CD8-positive, alpha-beta memory T cell (primary cell): Measurements from ENCODE around the gene REC8. TPM values are rescaled to one million over a fixed set of nuclear protein-coding genes. Genes with fewer than 3 reads are reported as not detected.

ENCODE experiments used
- CTCF ChIA-PET: fragments of 350-600 bp; sonication (Branson Sonifier 250); formaldehyde crosslinking; loops from one replicate; lab custom pipeline; 2021; ENCODE audit warnings: antibody characterized with exemption; lab: Charles Lee
- POLR2A ChIA-PET: fragments of 350-600 bp; sonication (Branson Sonifier 250); formaldehyde crosslinking; loops from one replicate; lab custom pipeline; 2021; ENCODE audit warnings: antibody characterized with exemption; lab: Charles Lee
- DNase-seq, 5 donors: peaks; one replicate each; pipeline versions ENCODE4 v3.0.0 to v3.0.0-alpha.2; 2020 to 2022; ENCODE audit warnings: mixed read lengths in 1 of 5
- H3K27ac ChIP-seq: one replicate; pipeline ENCODE4 v1.7.0; 2013; ENCODE audit warnings: low read depth, mild to moderate bottlenecking, low read length, moderate library complexity
- H3K27me3 ChIP-seq: 2 replicates; pipeline ENCODE4 v1.7.0; 2013; ENCODE audit warnings: low read length, mild to moderate bottlenecking; ENCODE audit not compliant: insufficient read depth, poor library complexity, severe bottlenecking
- H3K36me3 ChIP-seq: 2 replicates; pipeline ENCODE4 v1.7.0; 2013; ENCODE audit warnings: mild to moderate bottlenecking, low read length, moderate library complexity; ENCODE audit not compliant: insufficient read depth
- H3K4me1 ChIP-seq: 2 replicates; pipeline ENCODE4 v1.7.0; 2013; ENCODE audit warnings: mild to moderate bottlenecking, low read length, moderate library complexity; ENCODE audit not compliant: insufficient read depth
- H3K4me3 ChIP-seq: 2 replicates; pipeline ENCODE4 v1.7.0; 2013; ENCODE audit warnings: mild to moderate bottlenecking, low read length
- H3K9me3 ChIP-seq: 2 replicates; pipeline ENCODE4 v1.7.0; 2013; ENCODE audit warnings: mild to moderate bottlenecking, low read length
- H3K27ac Mint-ChIP-seq, 8 donors: one replicate each; pipeline ENCODE4 v1.8.0; 2020 to 2021; ENCODE audit warnings: mixed read lengths in 8 of 8, mild to moderate bottlenecking in 6 of 8, inconsistent platforms in 3 of 8, moderate library complexity in 3 of 8
- H3K27me3 Mint-ChIP-seq, 2 donors: one replicate each; pipeline ENCODE4 v1.8.0; 2020 to 2021; ENCODE audit warnings: mixed read lengths in 2 of 2, mild to moderate bottlenecking in 1 of 2, moderate library complexity in 1 of 2
- H3K36me3 Mint-ChIP-seq, 3 donors: one replicate each; pipeline ENCODE4 v1.8.0; 2020 to 2021; ENCODE audit warnings: mixed read lengths in 3 of 3, inconsistent platforms in 1 of 3, mild to moderate bottlenecking in 1 of 3
- H3K4me1 Mint-ChIP-seq, 3 donors: one replicate each; pipeline ENCODE4 v1.8.0; 2020 to 2021; ENCODE audit warnings: mixed read lengths in 3 of 3, inconsistent platforms in 1 of 3, mild to moderate bottlenecking in 1 of 3
- H3K4me3 Mint-ChIP-seq, 7 donors: one replicate each; pipeline ENCODE4 v1.8.0; 2020 to 2021; ENCODE audit warnings: mixed read lengths in 7 of 7, mild to moderate bottlenecking in 6 of 7, moderate library complexity in 4 of 7, inconsistent platforms in 2 of 7
- H3K9me3 Mint-ChIP-seq, 5 donors: one replicate each; pipeline ENCODE4 v1.8.0; 2020 to 2022; ENCODE audit warnings: mixed read lengths in 5 of 5, mild to moderate bottlenecking in 3 of 5, moderate library complexity in 2 of 5, inconsistent platforms in 1 of 5
- polyA plus RNA-seq: library from polyadenylated mRNA; unstranded; fragments of 300-500 nt; fragmentation: Illumina TruSeq; gene quantifications from one replicate; pipeline ENCODE4 v1.2.3, GENCODE V29; 2021
- total RNA-seq, 2 experiments: library from RNA; stranded (reverse); gene quantifications; one replicate each; pipeline ENCODE4 v1.2.3, GENCODE V29; 2021

Gene REC8
- total and polyA plus RNA-seq, 3 experiments from 2014 or later = 10.0 to 26.7 (median 24.5) TPM

DNA sequence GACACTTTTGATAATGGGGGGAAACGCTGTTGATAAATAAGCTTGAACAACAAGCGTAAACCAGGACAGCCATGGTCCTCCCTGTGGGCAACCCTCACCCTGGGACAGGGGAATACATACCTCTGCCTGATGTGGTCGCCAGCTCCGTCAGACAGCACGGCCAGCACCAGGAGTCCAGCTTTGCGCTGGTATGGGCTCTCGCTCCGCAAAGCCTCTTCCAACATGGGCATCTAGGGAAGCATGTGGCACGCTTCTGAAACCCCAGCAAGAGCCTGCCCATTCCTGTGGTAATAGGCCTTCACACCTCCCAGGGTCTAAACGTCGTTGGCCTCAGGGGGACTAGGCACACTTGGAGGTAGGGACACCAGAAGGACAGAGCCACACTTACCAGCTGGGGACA is 13.9 kb downstream of the REC8 start:
- peaks cover 25% of the 10 kb centered on the region for H3K4me1 ChIP-seq
- H3K27me3 Mint-ChIP-seq = no peaks in the 10 kb centered on the region
- ChIA-PET POLR2A (interaction anchor here (0.6 to 1.2 kb wide), 2 partner anchors 10 to 27 kb away, joined by 3 read pairs; no protein-coding TSS in a partner anchor), CTCF (interaction anchor here (1.3 to 5.2 kb wide), 3 partner anchors 10 to 246 kb away, joined by 4 to 36 read pairs (median 6); partner anchors contain the start of genes IRF9 and TM9SF1)
- H3K27ac Mint-ChIP-seq = peak overlapping the region in 3 of 8 donors; percentile 58 to 99 (median 66)
- H3K4me1 Mint-ChIP-seq = peaks cover 24 to 34% (median 29%) of the 10 kb centered on the region in 3 donors
- no peaks in the 10 kb centered on the region for H3K9me3 Mint-ChIP-seq
- DNase-seq = no peak
- H3K36me3 ChIP-seq = peaks cover 31% of the 10 kb centered on the region
- no peak overlapping the region for H3K4me3 ChIP-seq
- no peaks in the 10 kb centered on the region for H3K27me3 ChIP-seq
- H3K36me3 Mint-ChIP-seq = peaks cover 0 to 70% (median 3%) of the 10 kb centered on the region in 3 donors
- H3K27ac ChIP-seq = no peak overlapping the region
- H3K9me3 ChIP-seq = no peaks in the 10 kb centered on the region
- H3K4me3 Mint-ChIP-seq = peak overlapping the region in 1 of 7 donors; percentile 24

DNA sequence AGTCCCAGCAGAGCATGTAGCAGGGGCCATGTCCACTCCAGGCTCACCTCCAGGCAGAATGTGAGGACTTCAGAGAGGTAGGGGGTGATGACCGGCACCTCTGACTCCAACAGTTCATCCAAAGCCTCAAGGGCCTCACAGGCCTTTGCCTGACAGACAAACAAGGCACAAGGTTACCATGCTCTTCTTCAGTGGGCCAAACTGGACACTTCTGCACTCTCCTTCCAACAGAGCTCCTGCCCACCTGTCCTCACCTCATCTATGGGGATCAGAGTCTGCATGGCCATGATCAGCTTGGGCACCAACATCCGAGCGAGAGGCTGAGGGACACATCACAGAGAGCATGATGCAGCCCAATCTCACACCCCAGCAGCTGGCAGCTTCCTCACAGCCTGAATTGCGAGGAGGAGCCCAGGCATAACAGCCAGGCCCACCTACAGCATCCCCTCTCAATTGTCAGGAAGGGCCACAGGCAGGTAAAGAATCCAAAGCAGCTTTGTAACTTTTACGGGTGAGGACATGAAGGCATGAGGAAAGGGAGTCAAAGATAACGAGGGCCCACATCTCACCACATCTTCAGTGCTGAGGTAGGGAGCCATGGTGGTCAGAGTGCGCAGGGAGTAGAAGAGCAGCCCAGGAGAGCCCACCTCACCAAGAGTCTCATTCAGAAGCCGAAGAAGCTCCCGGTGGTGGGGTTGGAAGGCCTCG is 15.1 kb downstream of the REC8 start:
- H3K36me3 Mint-ChIP-seq = peaks cover 0 to 68% (median 0%) of the 10 kb centered on the region in 3 donors
- peak overlapping the region; percentile 58 to 99 (median 86) for H3K27ac Mint-ChIP-seq
- H3K9me3 Mint-ChIP-seq = no peaks in the 10 kb centered on the region
- no peaks in the 10 kb centered on the region for H3K27me3 Mint-ChIP-seq
- Histone ChIP-seq H3K36me3 (peaks cover 36% of the 10 kb centered on the region), H3K4me1 (peaks cover 25% of the 10 kb centered on the region), H3K27me3 (no peaks in the 10 kb centered on the region), H3K4me3 (no peak overlapping the region), H3K27ac (no peak overlapping the region), H3K9me3 (no peaks in the 10 kb centered on the region)
- H3K4me1 Mint-ChIP-seq = peaks cover 21 to 43% (median 30%) of the 10 kb centered on the region in 3 donors
- CTCF ChIA-PET = interaction anchor here (0.8 to 5.2 kb wide), 4 partner anchors 26 to 250 kb away, joined by 3 to 36 read pairs (median 5); partner anchors contain the start of genes IRF9 and TINF2
- POLR2A ChIA-PET = interaction anchor here (1.3 kb wide), 1 partner anchor 25 kb away, joined by 3 read pairs; no protein-coding TSS in a partner anchor
- DNase-seq = no peak
- peak overlapping the region; percentile 34 to 94 (median 69) for H3K4me3 Mint-ChIP-seq

DNA sequence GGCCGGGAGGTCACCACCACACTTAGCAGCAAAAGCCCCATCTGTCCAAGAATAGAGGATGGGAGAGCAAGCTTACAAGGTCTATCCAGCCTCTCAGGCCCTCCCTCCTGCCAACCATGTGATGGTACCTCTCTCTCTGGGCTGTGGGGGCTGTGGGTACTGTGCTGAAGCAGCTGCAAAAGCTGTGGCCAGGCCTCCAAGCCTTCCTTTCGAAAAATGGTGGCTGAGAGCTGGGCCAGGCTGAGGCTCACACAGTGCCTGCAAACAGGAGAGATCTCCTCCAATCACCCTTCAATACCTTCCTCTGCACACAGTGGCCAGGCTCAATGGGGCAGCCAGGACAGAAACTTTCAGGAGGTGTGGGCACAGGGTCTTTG is 15.6 kb downstream of the REC8 start:
- peak overlapping the region; percentile 90 to 95 (median 92) for H3K4me3 Mint-ChIP-seq
- Histone ChIP-seq H3K4me1 (peaks cover 28% of the 10 kb centered on the region), H3K36me3 (peaks cover 41% of the 10 kb centered on the region), H3K9me3 (no peaks in the 10 kb centered on the region), H3K27me3 (no peaks in the 10 kb centered on the region), H3K4me3 (peak overlapping the region; percentile 85), H3K27ac (no peak overlapping the region)
- H3K27ac Mint-ChIP-seq = peak overlapping the region; percentile 80 to 99 (median 96)
- ChIA-PET POLR2A (interaction anchor here (1.3 kb wide), 1 partner anchor 25 kb away, joined by 3 read pairs; no protein-coding TSS in a partner anchor), CTCF (interaction anchor here (0.8 to 5.2 kb wide), 4 partner anchors 26 to 249 kb away, joined by 3 to 36 read pairs (median 5); partner anchors contain the start of genes IRF9 and TINF2)
- no peaks in the 10 kb centered on the region for H3K27me3 Mint-ChIP-seq
- DNase-seq = no peak
- H3K9me3 Mint-ChIP-seq = no peaks in the 10 kb centered on the region
- peaks cover 0 to 68% (median 2%) of the 10 kb centered on the region in 3 donors for H3K36me3 Mint-ChIP-seq
- H3K4me1 Mint-ChIP-seq = peaks cover 24 to 49% (median 36%) of the 10 kb centered on the region in 3 donors

DNA sequence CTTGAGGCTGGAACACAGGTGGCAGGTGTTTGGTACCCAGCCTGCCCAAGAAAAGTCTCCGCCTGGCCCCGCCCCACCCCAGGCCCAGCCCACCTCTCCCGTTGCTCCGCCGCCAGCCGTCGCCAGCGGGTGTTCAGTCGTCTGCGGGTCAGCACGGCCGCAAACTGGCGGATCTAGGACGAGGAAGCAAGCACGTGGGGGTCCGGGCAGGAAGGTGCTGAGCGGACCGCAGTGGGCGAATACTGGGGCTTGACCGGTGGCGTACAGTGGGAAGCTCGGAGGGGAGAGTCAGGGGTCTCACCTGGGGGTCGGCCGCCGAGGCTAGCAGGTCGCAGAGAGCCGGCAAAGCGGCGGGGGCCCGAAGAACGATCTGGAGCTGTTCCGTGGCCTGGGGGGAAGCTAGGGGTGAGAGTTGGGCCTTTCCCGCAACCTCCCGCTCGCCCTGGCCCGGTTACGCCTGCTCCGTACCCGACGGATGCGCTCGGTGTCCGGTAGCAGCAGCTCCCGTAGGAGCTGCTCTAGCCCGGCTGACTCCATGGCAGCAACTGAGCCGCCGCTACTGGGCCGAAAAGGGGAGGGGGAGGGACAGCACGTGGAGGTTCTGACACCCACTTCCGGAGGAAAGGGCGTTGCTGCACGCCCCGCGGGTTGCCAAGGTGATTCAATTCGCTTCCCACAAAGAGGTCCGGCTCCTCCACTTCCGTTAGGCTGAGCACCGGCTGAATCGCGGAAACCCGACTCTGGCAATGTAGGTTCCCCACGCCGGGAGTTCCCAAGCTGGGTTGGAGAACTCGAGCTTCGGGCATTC is 16.6 kb downstream of the REC8 start, which contains the start of gene IPO4:
IPO4 (minus strand) TSS at position 566 of the 808 bp plus-strand sequence; CDS start at position 537, 29 bp downstream.
- POLR2A ChIA-PET = interaction anchor here (0.6 to 2.0 kb wide), 9 partner anchors 18 to 156 kb away, joined by 3 to 16 read pairs (median 4); partner anchors contain the start of genes CHMP4A, IRF9, MDP1 and PSME1
- Histone ChIP-seq H3K9me3 (no peaks in the 10 kb centered on the region), H3K27me3 (no peaks in the 10 kb centered on the region), H3K27ac (peak within 1 kb of the TSS; percentile 74), H3K36me3 (peaks cover 44% of the 10 kb centered on the region), H3K4me3 (peak within 1 kb of the TSS; percentile 85), H3K4me1 (peaks cover 31% of the 10 kb centered on the region)
- no peaks in the 10 kb centered on the region for H3K27me3 Mint-ChIP-seq
- H3K36me3 Mint-ChIP-seq = peaks cover 0 to 65% (median 8%) of the 10 kb centered on the region in 3 donors
- H3K27ac Mint-ChIP-seq = peak within 1 kb of the TSS; percentile 80 to 99 (median 96)
- peak; percentile 91 to 97 (median 94) for DNase-seq
- H3K4me1 Mint-ChIP-seq = peaks cover 25 to 56% (median 43%) of the 10 kb centered on the region in 3 donors
- peak within 1 kb of the TSS; percentile 90 to 95 (median 92) for H3K4me3 Mint-ChIP-seq
- no peaks in the 10 kb centered on the region for H3K9me3 Mint-ChIP-seq
- CTCF ChIA-PET = interaction anchor here (0.5 to 5.2 kb wide), 14 partner anchors 11 to 243 kb away, joined by 3 to 36 read pairs (median 5); partner anchors contain the start of genes CHMP4A, CIDEB, DCAF11 and IRF9

DNA sequence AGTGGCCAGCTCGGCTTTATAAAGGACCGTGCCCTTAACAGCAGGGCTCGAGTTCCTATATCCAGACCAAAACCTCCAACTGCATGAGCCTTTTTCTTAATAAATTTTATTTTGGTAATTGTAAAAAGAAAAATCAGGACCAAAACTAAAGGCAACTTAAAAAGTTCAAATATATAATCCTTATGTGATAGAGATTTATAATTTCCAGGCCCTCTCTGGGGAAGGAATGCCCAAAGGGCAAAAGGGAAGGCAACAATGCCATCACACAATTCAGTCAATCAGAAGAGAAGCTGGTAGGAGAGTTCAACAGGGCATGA is 17.1 kb downstream of the REC8 start:
- Histone ChIP-seq H3K27me3 (no peaks in the 10 kb centered on the region), H3K9me3 (no peaks in the 10 kb centered on the region), H3K4me1 (peaks cover 32% of the 10 kb centered on the region), H3K4me3 (no peak overlapping the region), H3K36me3 (peaks cover 42% of the 10 kb centered on the region), H3K27ac (peak overlapping the region; percentile 74)
- ChIA-PET POLR2A (interaction anchor here (0.6 to 2.0 kb wide), 8 partner anchors 18 to 54 kb away, joined by 3 to 16 read pairs (median 4); partner anchors contain the start of genes CHMP4A, IRF9, MDP1 and PSME1), CTCF (interaction anchor here (0.5 to 5.2 kb wide), 14 partner anchors 11 to 242 kb away, joined by 3 to 36 read pairs (median 5); partner anchors contain the start of genes CHMP4A, CIDEB, DCAF11 and IRF9)
- Mint-ChIP-seq H3K4me3 (peak overlapping the region; percentile 90 to 95 (median 92)), H3K36me3 (peaks cover 0 to 62% (median 8%) of the 10 kb centered on the region in 3 donors), H3K27me3 (no peaks in the 10 kb centered on the region), H3K4me1 (peaks cover 27 to 58% (median 46%) of the 10 kb centered on the region in 3 donors), H3K27ac (peak overlapping the region; percentile 80 to 99 (median 96)), H3K9me3 (no peaks in the 10 kb centered on the region)
- no peak for DNase-seq

DNA sequence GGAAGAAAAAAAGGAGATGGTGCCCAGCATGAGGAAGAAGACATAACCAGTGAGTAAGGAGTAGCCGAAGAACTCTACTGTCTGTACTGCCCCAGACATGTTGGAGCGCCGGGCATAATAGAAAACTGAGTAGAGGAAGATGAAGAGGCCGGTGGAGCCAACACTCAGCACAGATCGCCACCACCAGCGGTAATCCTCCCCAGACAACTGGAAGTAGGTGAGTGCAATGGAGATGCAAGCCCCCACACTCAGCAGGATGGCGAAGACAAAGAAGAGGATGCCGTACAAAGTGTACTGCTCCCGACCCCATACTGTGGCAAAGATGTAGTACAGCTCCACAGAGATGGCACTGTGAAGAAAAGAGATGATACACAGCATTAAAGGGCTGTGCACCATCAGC is 17.6 kb downstream of the REC8 start:
- no peak overlapping the region for H3K4me3 ChIP-seq
- no peaks in the 10 kb centered on the region for H3K27me3 Mint-ChIP-seq
- no peaks in the 10 kb centered on the region for H3K27me3 ChIP-seq
- H3K36me3 Mint-ChIP-seq = peaks cover 0 to 62% (median 8%) of the 10 kb centered on the region in 3 donors
- H3K27ac Mint-ChIP-seq = peak overlapping the region; percentile 44 to 99 (median 96)
- DNase-seq = no peak
- POLR2A ChIA-PET = interaction anchor here (1.3 to 2.0 kb wide), 7 partner anchors 23 to 54 kb away, joined by 3 to 16 read pairs (median 4); partner anchors contain the start of genes CHMP4A, IRF9, MDP1 and PSME1
- peak overlapping the region in 2 of 7 donors; percentile 94 to 95 for H3K4me3 Mint-ChIP-seq
- H3K4me1 Mint-ChIP-seq = peaks cover 31 to 62% (median 50%) of the 10 kb centered on the region in 3 donors
- CTCF ChIA-PET = interaction anchor here (1.0 to 5.2 kb wide), 13 partner anchors 17 to 242 kb away, joined by 3 to 36 read pairs (median 6); partner anchors contain the start of genes CHMP4A, CIDEB, DCAF11 and IRF9
- no peaks in the 10 kb centered on the region for H3K9me3 Mint-ChIP-seq
- peaks cover 41% of the 10 kb centered on the region for H3K36me3 ChIP-seq
- H3K27ac ChIP-seq = no peak overlapping the region
- H3K4me1 ChIP-seq = peaks cover 37% of the 10 kb centered on the region
- no peaks in the 10 kb centered on the region for H3K9me3 ChIP-seq

DNA sequence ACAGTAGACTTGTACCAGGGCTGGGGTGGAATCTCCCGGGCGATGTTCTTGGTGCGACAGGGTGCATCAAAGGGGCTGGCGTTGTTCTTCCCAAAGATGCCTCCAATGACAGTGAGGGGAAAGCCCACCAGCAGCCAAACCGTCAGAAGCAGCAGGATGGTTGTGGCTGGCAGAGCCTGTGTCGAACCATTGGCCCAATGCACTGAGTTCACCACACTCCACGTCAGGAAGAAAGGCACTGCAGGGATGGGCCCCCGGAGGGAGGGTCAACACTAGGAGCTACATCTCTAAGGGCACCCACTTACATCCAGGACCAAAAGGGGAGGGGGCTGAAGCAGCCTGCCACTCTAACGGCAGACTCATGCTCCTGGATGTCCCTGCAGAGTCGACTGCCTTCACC is 18.5 kb downstream of the REC8 start:
- H3K4me1 ChIP-seq = peaks cover 43% of the 10 kb centered on the region
- H3K9me3 Mint-ChIP-seq = no peaks in the 10 kb centered on the region
- DNase-seq = no peak
- no peaks in the 10 kb centered on the region for H3K27me3 ChIP-seq
- peaks cover 32% of the 10 kb centered on the region for H3K36me3 ChIP-seq
- ChIA-PET CTCF (interaction anchor here (1.6 kb wide), 1 partner anchor 52 kb away, joined by 4 read pairs; the partner anchor contains the start of gene TINF2), POLR2A (no interaction called here)
- H3K9me3 ChIP-seq = no peaks in the 10 kb centered on the region
- peaks cover 0 to 60% (median 8%) of the 10 kb centered on the region in 3 donors for H3K36me3 Mint-ChIP-seq
- peak overlapping the region in 1 of 7 donors; percentile 55 for H3K4me3 Mint-ChIP-seq
- H3K27ac ChIP-seq = no peak overlapping the region
- H3K27me3 Mint-ChIP-seq = no peaks in the 10 kb centered on the region
- H3K4me3 ChIP-seq = no peak overlapping the region
- H3K27ac Mint-ChIP-seq = peak overlapping the region in 5 of 8 donors; percentile 86 to 99 (median 96)
- peaks cover 37 to 72% (median 56%) of the 10 kb centered on the region in 3 donors for H3K4me1 Mint-ChIP-seq
